ENCODE data around the gene SPATA13. TPM values are rescaled to one million over a fixed set of nuclear protein-coding genes. Genes with fewer than 3 reads are reported as not detected.

Gene SPATA13
- polyA plus RNA-seq, 1 experiment = 12.0 TPM

GRCh38 chr13:24267274-24267673 is 106.8 kb downstream of the SPATA13 start:
- no peak for DNase-seq (ENCODE audit: low read depth, low spot score)
- H3K9me3 ChIP-seq (ENCODE audit: control insufficient read depth, insufficient read depth, low read length) = no peaks in the 10 kb centered on the region
- CTCF ChIA-PET = interaction anchor here (2.2 kb wide), 1 partner anchor 38 kb away, joined by 11 read pairs; no protein-coding TSS in a partner anchor
- no peak overlapping the region for H3K27ac ChIP-seq (ENCODE audit: low read depth, low read length)
- POLR2A ChIA-PET = no interaction called here
- no peak overlapping the region for H3K4me3 ChIP-seq (ENCODE audit: low read depth, low read length)
- TF ChIP-seq CTCF (IDR thresholded peaks at IDR 0.05; ENCODE audit: low read depth, low read length) = no peak
- no peaks in the 10 kb centered on the region for H3K27me3 ChIP-seq (ENCODE audit: control insufficient read depth, insufficient read depth, low read length)

GRCh38 chr13:24267801-24268200 is 107.3 kb downstream of the SPATA13 start:
- ChIA-PET POLR2A (no interaction called here), CTCF (no interaction called here)
- no peak for TF ChIP-seq CTCF (IDR thresholded peaks at IDR 0.05; ENCODE audit: low read depth, low read length)
- no peak overlapping the region for H3K4me3 ChIP-seq (ENCODE audit: low read depth, low read length)
- H3K27ac ChIP-seq (ENCODE audit: low read depth, low read length) = no peak overlapping the region
- no peaks in the 10 kb centered on the region for H3K27me3 ChIP-seq (ENCODE audit: control insufficient read depth, insufficient read depth, low read length)
- DNase-seq (ENCODE audit: low read depth, low spot score) = no peak
- no peaks in the 10 kb centered on the region for H3K9me3 ChIP-seq (ENCODE audit: control insufficient read depth, insufficient read depth, low read length)

- DNase-seq (ENCODE audit: low read depth, low spot score) = no peak
- ChIA-PET POLR2A (no interaction called here), CTCF (interaction anchor here (1.0 to 2.8 kb wide), 3 partner anchors 39 to 309 kb away, joined by 3 to 18 read pairs (median 4); no protein-coding TSS in a partner anchor)
- Histone ChIP-seq H3K4me3 (ENCODE audit: low read depth, low read length) (no peak overlapping the region), H3K27me3 (ENCODE audit: control insufficient read depth, insufficient read depth, low read length) (no peaks in the 10 kb centered on the region), H3K9me3 (ENCODE audit: control insufficient read depth, insufficient read depth, low read length) (no peaks in the 10 kb centered on the region), H3K27ac (ENCODE audit: low read depth, low read length) (no peak overlapping the region)
- no peak for TF ChIP-seq CTCF (IDR thresholded peaks at IDR 0.05; ENCODE audit: low read depth, low read length)
These were observed 109.3 kb downstream of the SPATA13 start for GRCh38 chr13:24269821-24270220.

GRCh38 chr13:24270639-24271141 is 110.2 kb downstream of the SPATA13 start:
- H3K4me3 ChIP-seq (ENCODE audit: low read depth, low read length) = peak overlapping the region; percentile 54
- no peaks in the 10 kb centered on the region for H3K27me3 ChIP-seq (ENCODE audit: control insufficient read depth, insufficient read depth, low read length)
- POLR2A ChIA-PET = interaction anchor here (0.6 to 0.7 kb wide), 3 partner anchors 9 to 746 kb away, joined by 3 read pairs; no protein-coding TSS in a partner anchor
- TF ChIP-seq CTCF (IDR thresholded peaks at IDR 0.05; ENCODE audit: low read depth, low read length) = no peak
- H3K27ac ChIP-seq (ENCODE audit: low read depth, low read length) = peak overlapping the region; percentile 75
- CTCF ChIA-PET = interaction anchor here (0.7 to 2.8 kb wide), 2 partner anchors 40 to 42 kb away, joined by 3 to 18 read pairs; no protein-coding TSS in a partner anchor
- no peaks in the 10 kb centered on the region for H3K9me3 ChIP-seq (ENCODE audit: control insufficient read depth, insufficient read depth, low read length)
- no peak for DNase-seq (ENCODE audit: low read depth, low spot score)

GRCh38 chr13:24271231-24271600 is 110.7 kb downstream of the SPATA13 start:
- Histone ChIP-seq H3K9me3 (ENCODE audit: control insufficient read depth, insufficient read depth, low read length) (no peaks in the 10 kb centered on the region), H3K27me3 (ENCODE audit: control insufficient read depth, insufficient read depth, low read length) (no peaks in the 10 kb centered on the region), H3K27ac (ENCODE audit: low read depth, low read length) (peak overlapping the region; percentile 84), H3K4me3 (ENCODE audit: low read depth, low read length) (peak overlapping the region; percentile 54)
- DNase-seq (ENCODE audit: low read depth, low spot score) = no peak
- ChIA-PET POLR2A (interaction anchor here (0.7 kb wide), 1 partner anchor 746 kb away, joined by 3 read pairs; no protein-coding TSS in a partner anchor), CTCF (interaction anchor here (0.7 to 2.8 kb wide), 2 partner anchors 41 to 43 kb away, joined by 3 to 18 read pairs; no protein-coding TSS in a partner anchor)
- TF ChIP-seq CTCF (IDR thresholded peaks at IDR 0.05; ENCODE audit: low read depth, low read length) = no peak

Data from AG04450 (cell line).